ENCODE data around the gene MAML3. TPM values are rescaled to one million over a fixed set of nuclear protein-coding genes. Genes with fewer than 3 reads are reported as not detected.

The MAML3 gene
- total RNA-seq, 2 experiments from 2014 or later, result 2.0 to 2.4 TPM

- intact Hi-C loops (cut with micrococcal nuclease), result loop anchor here (10.0 kb wide), 1 partner anchor 269 kb away; no protein-coding TSS in a partner anchor
- no peak for DNase-seq
- ATAC-seq, result no peak
- POLR2A ChIA-PET, result no interaction called here
- Mint-ChIP-seq H3K9me3 (no peaks in the 10 kb centered on the region), H3K4me3 (no peak overlapping the region), H3K4me1 (ENCODE audit: low read depth) (no peaks in the 10 kb centered on the region), H3K27me3 (peaks cover 5% of the 10 kb centered on the region), H3K27ac (no peak overlapping the region), H3K36me3 (ENCODE audit: low read depth) (no peaks in the 10 kb centered on the region)
- CTCF ChIA-PET, result interaction anchor here (1.0 to 1.1 kb wide), 2 partner anchors 8 to 356 kb away, joined by 3 to 4 read pairs; no protein-coding TSS in a partner anchor
- no peak for TF ChIP-seq CTCF (IDR thresholded peaks at IDR 0.05)
These were observed 150.0 kb downstream of the MAML3 start for GRCh38 chr4:140003876-140004548.

- POLR2A ChIA-PET, result no interaction called here
- no peak for DNase-seq
- CTCF ChIA-PET, result interaction anchor here (1.3 kb wide), 1 partner anchor 12 kb away, joined by 3 read pairs; no protein-coding TSS in a partner anchor
- intact Hi-C loops (cut with micrococcal nuclease), result loop anchor here (10.0 kb wide), 1 partner anchor 265 kb away; no protein-coding TSS in a partner anchor
- ATAC-seq, result no peak
- H3K36me3 Mint-ChIP-seq (ENCODE audit: low read depth), result no peaks in the 10 kb centered on the region
- H3K4me1 Mint-ChIP-seq (ENCODE audit: low read depth), result no peaks in the 10 kb centered on the region
- H3K4me3 Mint-ChIP-seq, result no peak overlapping the region
- no peak overlapping the region for H3K27ac Mint-ChIP-seq
- H3K9me3 Mint-ChIP-seq, result peaks cover 1% of the 10 kb centered on the region
- no peak for TF ChIP-seq CTCF (IDR thresholded peaks at IDR 0.05)
- peaks cover 3% of the 10 kb centered on the region for H3K27me3 Mint-ChIP-seq
These were observed 153.8 kb downstream of the MAML3 start for GRCh38 chr4:140000232-140000631.

GRCh38 chr4:139988863-139989765 is 164.9 kb downstream of the MAML3 start:
- ATAC-seq (peak; percentile 84), DNase-seq (peak; percentile 75)
- no peaks in the 10 kb centered on the region for H3K9me3 Mint-ChIP-seq
- no peaks in the 10 kb centered on the region for H3K36me3 Mint-ChIP-seq (ENCODE audit: low read depth)
- TF ChIP-seq CTCF (IDR thresholded peaks at IDR 0.05), result no peak
- no peaks in the 10 kb centered on the region for H3K27me3 Mint-ChIP-seq
- POLR2A ChIA-PET, result no interaction called here
- no peak overlapping the region for H3K27ac Mint-ChIP-seq
- H3K4me1 Mint-ChIP-seq (ENCODE audit: low read depth), result peaks cover 12% of the 10 kb centered on the region
- no peak overlapping the region for H3K4me3 Mint-ChIP-seq
- CTCF ChIA-PET, result no interaction called here
- intact Hi-C loops (cut with micrococcal nuclease), result no loop called here

- peak; percentile 47 for ATAC-seq
- DNase-seq, result peak; percentile 5
- Mint-ChIP-seq H3K27me3 (no peaks in the 10 kb centered on the region), H3K27ac (no peak overlapping the region), H3K4me3 (no peak overlapping the region), H3K4me1 (ENCODE audit: low read depth) (peaks cover 12% of the 10 kb centered on the region), H3K9me3 (no peaks in the 10 kb centered on the region), H3K36me3 (ENCODE audit: low read depth) (no peaks in the 10 kb centered on the region)
- ChIA-PET CTCF (no interaction called here), POLR2A (no interaction called here)
- intact Hi-C loops (cut with micrococcal nuclease), result no loop called here
- no peak for TF ChIP-seq CTCF (IDR thresholded peaks at IDR 0.05)
These were observed 166.5 kb downstream of the MAML3 start for GRCh38 chr4:139987502-139987850.

All from activated CD8-positive, alpha-beta T cell treated with anti-CD3 and anti-CD28 coated beads for 36 hours (primary cell).